ENCODE data around the gene TNS3.

Gene TNS3

GRCh38 chr7:47241112-47242065 lies 340.5 kb downstream of the TNS3 start:
- no peak for DNase-seq

- no peak for DNase-seq
These were observed 341.9 kb downstream of the TNS3 start for GRCh38 chr7:47239931-47240421.

DNA sequence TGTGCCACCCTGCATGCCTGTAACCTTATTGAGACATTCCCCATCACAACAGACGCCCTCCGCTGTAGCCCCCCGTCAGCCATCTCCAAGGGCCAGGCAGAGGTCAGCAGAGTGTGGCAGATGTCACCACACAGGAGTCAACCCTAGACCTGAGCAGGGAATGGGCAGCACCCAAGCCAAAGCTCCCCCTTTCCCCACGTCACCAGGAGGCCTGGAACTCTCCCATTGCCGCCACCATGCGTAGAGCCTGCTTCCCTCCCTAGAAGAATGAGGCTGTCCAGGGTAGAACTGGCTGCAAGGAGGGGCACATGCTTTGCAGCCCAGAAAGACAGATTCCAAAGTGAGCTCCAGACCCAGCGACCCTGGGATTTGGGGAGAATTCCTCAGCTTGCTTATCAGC lies 342.9 kb downstream of the TNS3 start:
- no peak for DNase-seq

GRCh38 chr7:47236480-47237129 lies 345.3 kb downstream of the TNS3 start:
- DNase-seq, result no peak

GRCh38 chr7:47233996-47234395 lies 347.9 kb downstream of the TNS3 start:
- DNase-seq, result no peak

DNA sequence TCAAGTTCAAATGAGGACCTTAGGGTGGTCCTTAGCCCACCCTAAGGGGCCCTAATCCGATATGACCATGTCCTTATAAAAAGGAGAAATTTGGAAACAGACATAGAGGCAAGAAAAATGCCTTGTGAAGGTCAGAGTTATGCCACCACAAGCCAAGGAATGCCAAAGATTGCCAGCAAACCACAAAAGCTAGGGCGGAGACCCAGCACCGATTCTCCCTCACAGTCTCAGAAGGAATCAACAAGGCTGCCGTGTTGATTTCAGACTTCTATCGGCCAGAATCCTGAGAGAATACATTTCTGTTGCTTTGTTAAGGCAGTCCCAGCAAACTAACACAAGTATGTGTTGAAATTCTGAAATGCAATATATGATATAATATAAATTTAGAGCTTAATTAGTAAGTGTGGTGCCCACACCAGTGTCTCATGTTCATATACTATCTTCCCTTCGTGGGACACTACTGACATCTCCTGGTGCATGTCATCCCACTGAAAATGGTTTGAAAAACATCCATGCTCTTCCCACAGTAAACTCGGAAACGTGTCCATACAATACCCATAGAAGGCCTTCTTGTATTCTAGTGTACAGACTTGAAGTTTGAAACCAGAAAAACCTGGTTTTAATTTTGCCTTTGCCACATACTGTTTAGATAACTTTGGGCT lies 349.0 kb downstream of the TNS3 start:
- DNase-seq, result no peak

GRCh38 chr7:47231627-47232026 lies 350.3 kb downstream of the TNS3 start:
- DNase-seq, result no peak

- DNase-seq, result no peak
These were observed 350.9 kb downstream of the TNS3 start for GRCh38 chr7:47231032-47231431.

DNA sequence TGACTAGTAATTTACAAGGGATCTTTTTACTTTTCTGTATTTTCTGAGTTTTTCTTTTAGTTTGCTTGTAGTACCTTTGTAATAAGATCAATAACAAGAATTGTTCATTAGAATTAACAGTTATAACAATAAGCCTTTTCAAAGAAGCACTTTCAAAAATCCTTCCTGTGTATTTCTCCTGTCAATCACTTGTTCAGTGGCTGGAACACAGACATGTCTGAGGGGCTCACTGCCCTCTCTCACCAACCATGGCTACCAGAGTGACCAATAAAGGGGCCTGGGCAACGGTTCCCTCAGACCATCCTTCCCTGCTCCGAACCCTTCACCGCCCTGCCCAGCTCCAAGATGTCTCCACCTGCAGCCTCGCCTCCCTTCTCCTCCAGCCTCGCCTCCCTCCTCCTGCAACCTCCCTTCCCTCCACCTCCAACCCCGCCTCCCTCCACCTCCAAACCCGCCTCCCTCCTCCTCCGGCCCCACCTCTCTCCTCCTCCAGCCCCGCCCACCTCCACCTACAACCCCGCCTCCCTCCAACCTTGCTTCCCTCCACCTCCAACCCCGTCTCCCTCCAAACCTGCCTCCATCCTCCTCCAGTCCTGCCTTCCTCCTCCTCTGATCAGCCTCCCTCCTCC lies 353.4 kb downstream of the TNS3 start:
- DNase-seq, result no peak

GRCh38 chr7:47227762-47228177 lies 354.1 kb downstream of the TNS3 start:
- DNase-seq, result no peak

- DNase-seq, result no peak
These were observed 355.2 kb downstream of the TNS3 start for GRCh38 chr7:47226696-47227095.

DNA sequence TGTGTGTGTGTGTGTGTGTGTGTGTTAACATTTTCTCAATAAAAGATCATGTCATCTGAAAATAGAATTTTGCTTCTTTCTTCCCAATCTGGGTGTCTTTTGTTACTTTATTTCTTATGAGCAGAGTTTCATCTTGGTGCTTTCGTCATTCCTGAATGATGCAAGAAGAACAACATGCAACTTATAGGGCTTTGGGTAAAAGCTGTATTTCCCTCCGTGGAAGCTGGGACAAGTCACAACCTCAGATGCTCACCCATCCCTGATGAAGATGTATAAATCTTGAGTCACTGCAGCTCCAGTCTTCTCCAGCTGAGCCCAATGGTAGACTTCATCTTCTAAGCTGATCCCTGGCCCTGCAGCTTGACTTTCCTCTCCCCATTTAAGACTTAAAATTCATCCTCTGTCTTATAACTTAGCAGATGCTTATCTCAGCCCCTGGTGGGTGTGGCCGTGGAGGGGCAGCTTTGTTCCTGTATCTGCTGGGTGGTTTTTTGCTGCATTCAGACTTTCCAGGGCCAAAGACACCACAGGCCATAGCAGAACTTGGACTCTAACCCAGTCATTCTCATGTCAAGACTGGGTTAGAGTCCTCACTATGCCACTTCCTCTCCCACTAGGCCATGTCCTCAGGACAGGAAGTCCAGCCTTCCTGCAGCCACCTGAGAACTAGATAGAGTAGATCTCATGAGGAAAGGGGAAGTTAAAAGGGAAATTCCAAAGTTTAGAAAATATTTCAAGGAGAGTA lies 356.4 kb downstream of the TNS3 start:
- DNase-seq, result no peak

Measured in T-helper 1 cell (primary cell).